ENCODE measurements around the gene RAB9B. TPM values are rescaled to one million over a fixed set of nuclear protein-coding genes. Genes with fewer than 3 reads are reported as not detected.

The RAB9B gene
- total and polyA plus RNA-seq, 2 of the 13 experiments (the other 11 are each of a cell fraction or from before 2014, with no cell fraction given) = 0.04 TPM; not detected in 1

DNA sequence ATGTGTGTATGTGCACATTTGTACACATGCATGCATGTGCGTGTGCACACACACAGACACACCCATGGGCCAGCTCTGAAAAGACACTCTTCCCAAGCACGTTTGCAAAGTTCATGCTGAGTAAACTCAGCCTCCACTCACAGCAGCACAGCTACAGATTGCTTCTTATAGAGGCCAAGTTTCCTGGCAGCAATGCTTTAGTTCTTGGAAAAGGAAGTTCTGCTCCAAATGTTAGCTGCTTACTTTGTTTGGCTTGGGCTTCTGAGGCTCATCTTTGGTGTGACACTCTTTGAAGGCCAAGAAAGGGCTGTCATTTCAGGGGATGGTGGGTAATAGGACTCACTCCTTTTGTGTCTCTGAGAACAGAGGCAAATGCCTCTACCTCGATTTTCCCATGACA is 48.9 kb downstream of the RAB9B start:
- 0% methylated on average over 3 of the region's 3 CpGs for WGBS (ENCODE audit: low lambda C conversion rate)
- Histone ChIP-seq H3K4me2 (ENCODE audit: low read depth, low read length) (no peak overlapping the region), H3K27ac (ENCODE audit: extremely low read length, insufficient read depth, low read length) (no peak overlapping the region), H3K9ac (ENCODE audit: insufficient read depth, low read depth, low read length) (no peak overlapping the region), H4K20me1 (ENCODE audit: insufficient read depth, low read length) (no peaks in the 10 kb centered on the region), H2AFZ (ENCODE audit: low read length) (no peak overlapping the region), H3K27me3 (ENCODE audit: control insufficient read depth in 1 of 2, insufficient read depth in 2 of 2, low read length in 2 of 2) (no peaks in the 10 kb centered on the region; a peak in 1 of 5 replicates), H3K79me2 (ENCODE audit: insufficient read depth, low read length) (no peaks in the 10 kb centered on the region), H3K4me1 (ENCODE audit: insufficient read depth, low read length) (no peaks in the 10 kb centered on the region), H3K9me3 (ENCODE audit: low read length) (no peaks in the 10 kb centered on the region), H3K4me3 (replicated peaks in 1 of 3; ENCODE audit: insufficient read depth in 1 of 3, low read depth in 2 of 3, low read length in 3 of 3) (no peak overlapping the region), H3K36me3 (replicated peaks in 1 of 2; ENCODE audit: control insufficient read depth in 1 of 2, insufficient read depth in 2 of 2, low read length in 2 of 2) (no peaks in the 10 kb centered on the region)
- intact Hi-C loops (cut with micrococcal nuclease; ENCODE audit: unreplicated experiment) = no loop called here
- in situ Hi-C loops (cut with HindIII; ENCODE audit: extremely low pct_ligation_motif_present, low pct_unique_long_range_greater_than_20kb) = no loop called here
- FAIRE-seq (no peak), ATAC-seq (no peak), DNase-seq (ENCODE audit: low spot score) (no peak)
- ChIA-PET POLR2A (no interaction called here), CTCF (ENCODE audit: low intra/inter-chr PET ratio, low total read pairs) (no interaction called here)
- no TSS peak for BruUV-seq (replicated peaks)
- TF ChIP-seq ARNTL (CRISPR knock-in tag; IDR thresholded peaks at IDR 0.05) (no peak), ZNF124 (CRISPR knock-in tag; IDR thresholded peaks at IDR 0.05) (no peak), ZSCAN30 (CRISPR knock-in tag; IDR thresholded peaks at IDR 0.05) (no peak), TAF1 (CRISPR knock-in tag; IDR thresholded peaks at IDR 0.05) (no peak), SNAI1 (CRISPR knock-in tag; IDR thresholded peaks at IDR 0.05; ENCODE audit: borderline replicate concordance) (no peak), HDAC2 (CRISPR knock-in tag; IDR thresholded peaks at IDR 0.05) (no peak), MAF1 (CRISPR knock-in tag; IDR thresholded peaks at IDR 0.05; ENCODE audit: borderline replicate concordance) (no peak), ZNF75D (CRISPR knock-in tag; IDR thresholded peaks at IDR 0.05; ENCODE audit: borderline replicate concordance) (no peak), TARDBP (CRISPR knock-in tag; IDR thresholded peaks at IDR 0.05) (no peak)
- TF ChIP-seq, protein P1, sequence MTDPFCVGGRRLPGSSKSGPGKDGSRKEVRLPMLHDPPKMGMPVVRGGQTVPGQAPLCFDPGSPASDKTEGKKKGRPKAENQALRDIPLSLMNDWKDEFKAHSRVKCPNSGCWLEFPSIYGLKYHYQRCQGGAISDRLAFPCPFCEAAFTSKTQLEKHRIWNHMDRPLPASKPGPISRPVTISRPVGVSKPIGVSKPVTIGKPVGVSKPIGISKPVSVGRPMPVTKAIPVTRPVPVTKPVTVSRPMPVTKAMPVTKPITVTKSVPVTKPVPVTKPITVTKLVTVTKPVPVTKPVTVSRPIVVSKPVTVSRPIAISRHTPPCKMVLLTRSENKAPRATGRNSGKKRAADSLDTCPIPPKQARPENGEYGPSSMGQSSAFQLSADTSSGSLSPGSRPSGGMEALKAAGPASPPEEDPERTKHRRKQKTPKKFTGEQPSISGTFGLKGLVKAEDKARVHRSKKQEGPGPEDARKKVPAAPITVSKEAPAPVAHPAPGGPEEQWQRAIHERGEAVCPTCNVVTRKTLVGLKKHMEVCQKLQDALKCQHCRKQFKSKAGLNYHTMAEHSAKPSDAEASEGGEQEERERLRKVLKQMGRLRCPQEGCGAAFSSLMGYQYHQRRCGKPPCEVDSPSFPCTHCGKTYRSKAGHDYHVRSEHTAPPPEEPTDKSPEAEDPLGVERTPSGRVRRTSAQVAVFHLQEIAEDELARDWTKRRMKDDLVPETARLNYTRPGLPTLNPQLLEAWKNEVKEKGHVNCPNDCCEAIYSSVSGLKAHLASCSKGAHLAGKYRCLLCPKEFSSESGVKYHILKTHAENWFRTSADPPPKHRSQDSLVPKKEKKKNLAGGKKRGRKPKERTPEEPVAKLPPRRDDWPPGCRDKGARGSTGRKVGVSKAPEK (CRISPR knock-in tag; IDR thresholded peaks at IDR 0.05; ENCODE audit: borderline replicate concordance) = no peak
- TF ChIP-seq, protein P2, sequence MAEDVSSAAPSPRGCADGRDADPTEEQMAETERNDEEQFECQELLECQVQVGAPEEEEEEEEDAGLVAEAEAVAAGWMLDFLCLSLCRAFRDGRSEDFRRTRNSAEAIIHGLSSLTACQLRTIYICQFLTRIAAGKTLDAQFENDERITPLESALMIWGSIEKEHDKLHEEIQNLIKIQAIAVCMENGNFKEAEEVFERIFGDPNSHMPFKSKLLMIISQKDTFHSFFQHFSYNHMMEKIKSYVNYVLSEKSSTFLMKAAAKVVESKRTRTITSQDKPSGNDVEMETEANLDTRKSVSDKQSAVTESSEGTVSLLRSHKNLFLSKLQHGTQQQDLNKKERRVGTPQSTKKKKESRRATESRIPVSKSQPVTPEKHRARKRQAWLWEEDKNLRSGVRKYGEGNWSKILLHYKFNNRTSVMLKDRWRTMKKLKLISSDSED (CRISPR knock-in tag; IDR thresholded peaks at IDR 0.05) = no peak
- TF ChIP-seq, protein P3, sequence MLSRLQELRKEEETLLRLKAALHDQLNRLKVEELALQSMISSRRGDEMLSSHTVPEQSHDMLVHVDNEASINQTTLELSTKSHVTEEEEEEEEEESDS (CRISPR knock-in tag; IDR thresholded peaks at IDR 0.05; ENCODE audit: borderline replicate concordance) = no peak
- TF ChIP-seq, protein P4, sequence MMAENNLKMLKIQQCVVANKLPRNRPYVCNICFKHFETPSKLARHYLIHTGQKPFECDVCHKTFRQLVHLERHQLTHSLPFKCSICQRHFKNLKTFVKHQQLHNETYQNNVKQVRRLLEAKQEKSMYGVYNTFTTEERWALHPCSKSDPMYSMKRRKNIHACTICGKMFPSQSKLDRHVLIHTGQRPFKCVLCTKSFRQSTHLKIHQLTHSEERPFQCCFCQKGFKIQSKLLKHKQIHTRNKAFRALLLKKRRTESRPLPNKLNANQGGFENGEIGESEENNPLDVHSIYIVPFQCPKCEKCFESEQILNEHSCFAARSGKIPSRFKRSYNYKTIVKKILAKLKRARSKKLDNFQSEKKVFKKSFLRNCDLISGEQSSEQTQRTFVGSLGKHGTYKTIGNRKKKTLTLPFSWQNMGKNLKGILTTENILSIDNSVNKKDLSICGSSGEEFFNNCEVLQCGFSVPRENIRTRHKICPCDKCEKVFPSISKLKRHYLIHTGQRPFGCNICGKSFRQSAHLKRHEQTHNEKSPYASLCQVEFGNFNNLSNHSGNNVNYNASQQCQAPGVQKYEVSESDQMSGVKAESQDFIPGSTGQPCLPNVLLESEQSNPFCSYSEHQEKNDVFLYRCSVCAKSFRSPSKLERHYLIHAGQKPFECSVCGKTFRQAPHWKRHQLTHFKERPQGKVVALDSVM (CRISPR knock-in tag; IDR thresholded peaks at IDR 0.05) = no peak
- TF ChIP-seq, protein P5, sequence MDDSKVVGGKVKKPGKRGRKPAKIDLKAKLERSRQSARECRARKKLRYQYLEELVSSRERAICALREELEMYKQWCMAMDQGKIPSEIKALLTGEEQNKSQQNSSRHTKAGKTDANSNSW (CRISPR knock-in tag; IDR thresholded peaks at IDR 0.05; ENCODE audit: borderline replicate concordance) = no peak
- TF ChIP-seq, protein P6, sequence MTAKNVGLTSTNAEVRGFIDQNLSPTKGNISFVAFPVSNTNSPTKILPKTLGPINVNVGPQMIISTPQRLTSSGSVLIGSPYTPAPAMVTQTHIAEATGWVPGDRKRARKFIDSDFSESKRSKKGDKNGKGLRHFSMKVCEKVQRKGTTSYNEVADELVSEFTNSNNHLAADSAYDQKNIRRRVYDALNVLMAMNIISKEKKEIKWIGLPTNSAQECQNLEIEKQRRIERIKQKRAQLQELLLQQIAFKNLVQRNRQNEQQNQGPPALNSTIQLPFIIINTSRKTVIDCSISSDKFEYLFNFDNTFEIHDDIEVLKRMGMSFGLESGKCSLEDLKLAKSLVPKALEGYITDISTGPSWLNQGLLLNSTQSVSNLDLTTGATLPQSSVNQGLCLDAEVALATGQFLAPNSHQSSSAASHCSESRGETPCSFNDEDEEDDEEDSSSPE (CRISPR knock-in tag; IDR thresholded peaks at IDR 0.05) = no peak
- TF ChIP-seq, protein P7, sequence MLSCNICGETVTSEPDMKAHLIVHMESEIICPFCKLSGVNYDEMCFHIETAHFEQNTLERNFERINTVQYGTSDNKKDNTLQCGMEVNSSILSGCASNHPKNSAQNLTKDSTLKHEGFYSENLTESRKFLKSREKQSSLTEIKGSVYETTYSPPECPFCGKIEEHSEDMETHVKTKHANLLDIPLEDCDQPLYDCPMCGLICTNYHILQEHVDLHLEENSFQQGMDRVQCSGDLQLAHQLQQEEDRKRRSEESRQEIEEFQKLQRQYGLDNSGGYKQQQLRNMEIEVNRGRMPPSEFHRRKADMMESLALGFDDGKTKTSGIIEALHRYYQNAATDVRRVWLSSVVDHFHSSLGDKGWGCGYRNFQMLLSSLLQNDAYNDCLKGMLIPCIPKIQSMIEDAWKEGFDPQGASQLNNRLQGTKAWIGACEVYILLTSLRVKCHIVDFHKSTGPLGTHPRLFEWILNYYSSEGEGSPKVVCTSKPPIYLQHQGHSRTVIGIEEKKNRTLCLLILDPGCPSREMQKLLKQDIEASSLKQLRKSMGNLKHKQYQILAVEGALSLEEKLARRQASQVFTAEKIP (CRISPR knock-in tag; IDR thresholded peaks at IDR 0.05; ENCODE audit: borderline replicate concordance) = no peak
